Endothelial cell (in vitro differentiated cells): ENCODE measurements around the gene PSMF1. TPM values are rescaled to one million over a fixed set of nuclear protein-coding genes. Genes with fewer than 3 reads are reported as not detected.

Source experiments
- DNase-seq: peaks from one replicate; pipeline ENCODE4 v3.0.0; 2021; ENCODE audit warnings: low spot score
- H3K27ac Mint-ChIP-seq: one replicate; pipeline ENCODE4 v1.8.0; 2021; ENCODE audit warnings: mixed read lengths, inconsistent platforms; ENCODE audit not compliant: unreplicated experiment
- H3K27me3 Mint-ChIP-seq: one replicate; pipeline ENCODE4 v1.8.0; 2021; ENCODE audit warnings: mild to moderate bottlenecking, moderate library complexity, mixed read lengths, inconsistent platforms; ENCODE audit not compliant: unreplicated experiment
- H3K36me3 Mint-ChIP-seq: one replicate; pipeline ENCODE4 v1.8.0; 2021; ENCODE audit warnings: mild to moderate bottlenecking, low read depth, mixed read lengths, inconsistent platforms; ENCODE audit not compliant: unreplicated experiment
- H3K4me1 Mint-ChIP-seq: one replicate; pipeline ENCODE4 v1.8.0; 2021; ENCODE audit warnings: mild to moderate bottlenecking, mixed read lengths, inconsistent platforms; ENCODE audit not compliant: unreplicated experiment
- H3K4me3 Mint-ChIP-seq: one replicate; pipeline ENCODE4 v1.8.0; 2021; ENCODE audit warnings: mild to moderate bottlenecking, mixed read lengths, inconsistent platforms; ENCODE audit not compliant: unreplicated experiment
- H3K9me3 Mint-ChIP-seq: one replicate; pipeline ENCODE4 v1.8.0; 2021; ENCODE audit warnings: mixed read lengths, inconsistent platforms; ENCODE audit not compliant: unreplicated experiment
- total RNA-seq: library from RNA; stranded (reverse); fragmentation: NEBNext Ultra II Directional; extraction: Animal tissue kit (Norgen Biotek cat#: 25700); gene quantifications from one replicate; pipeline ENCODE4 v1.2.1, GENCODE V29; 2021; ENCODE audit not compliant: unreplicated experiment
- TF ChIP-seq, protein P1 (sequence below): fragments of 200-600 bp; sonication (generic); IDR thresholded peaks from one replicate; pipeline ENCODE4 v1.5.0; 2021; ENCODE audit warnings: antibody characterized with exemption; ENCODE audit not compliant: unreplicated experiment

The PSMF1 gene
- total RNA-seq, 1 donor from 2014 or later = 91.7 TPM

DNA sequence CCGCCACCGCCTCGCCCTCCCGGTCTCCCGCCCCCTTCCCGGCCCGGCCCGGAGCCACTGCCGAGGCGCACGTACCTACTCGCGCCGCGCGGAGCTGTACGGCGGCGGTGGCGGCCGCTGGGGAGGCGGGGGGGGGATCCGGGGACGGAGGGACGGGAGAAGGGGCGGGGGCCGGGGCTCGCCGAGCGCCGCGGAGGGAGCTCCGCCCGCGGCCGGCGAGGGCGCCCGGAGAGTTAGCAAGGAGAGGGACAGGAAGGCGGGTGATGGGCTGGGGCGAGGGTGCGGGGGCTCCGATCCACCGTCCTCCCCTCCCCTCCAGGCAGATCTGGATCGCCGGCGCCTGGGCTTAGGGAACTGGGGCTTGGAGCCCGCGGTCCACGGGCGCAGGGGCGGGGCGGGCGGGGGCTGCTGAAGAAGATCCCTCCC is 66.9 kb downstream of the PSMF1 start:
- Mint-ChIP-seq H3K27ac (no peak overlapping the region), H3K4me1 (peaks cover 34% of the 10 kb centered on the region), H3K36me3 (peaks cover 8% of the 10 kb centered on the region), H3K27me3 (peaks cover 18% of the 10 kb centered on the region), H3K4me3 (no peak overlapping the region), H3K9me3 (no peaks in the 10 kb centered on the region)
- DNase-seq = peak; percentile 35
- TF ChIP-seq, protein P1, sequence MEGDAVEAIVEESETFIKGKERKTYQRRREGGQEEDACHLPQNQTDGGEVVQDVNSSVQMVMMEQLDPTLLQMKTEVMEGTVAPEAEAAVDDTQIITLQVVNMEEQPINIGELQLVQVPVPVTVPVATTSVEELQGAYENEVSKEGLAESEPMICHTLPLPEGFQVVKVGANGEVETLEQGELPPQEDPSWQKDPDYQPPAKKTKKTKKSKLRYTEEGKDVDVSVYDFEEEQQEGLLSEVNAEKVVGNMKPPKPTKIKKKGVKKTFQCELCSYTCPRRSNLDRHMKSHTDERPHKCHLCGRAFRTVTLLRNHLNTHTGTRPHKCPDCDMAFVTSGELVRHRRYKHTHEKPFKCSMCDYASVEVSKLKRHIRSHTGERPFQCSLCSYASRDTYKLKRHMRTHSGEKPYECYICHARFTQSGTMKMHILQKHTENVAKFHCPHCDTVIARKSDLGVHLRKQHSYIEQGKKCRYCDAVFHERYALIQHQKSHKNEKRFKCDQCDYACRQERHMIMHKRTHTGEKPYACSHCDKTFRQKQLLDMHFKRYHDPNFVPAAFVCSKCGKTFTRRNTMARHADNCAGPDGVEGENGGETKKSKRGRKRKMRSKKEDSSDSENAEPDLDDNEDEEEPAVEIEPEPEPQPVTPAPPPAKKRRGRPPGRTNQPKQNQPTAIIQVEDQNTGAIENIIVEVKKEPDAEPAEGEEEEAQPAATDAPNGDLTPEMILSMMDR = no peak

DNA sequence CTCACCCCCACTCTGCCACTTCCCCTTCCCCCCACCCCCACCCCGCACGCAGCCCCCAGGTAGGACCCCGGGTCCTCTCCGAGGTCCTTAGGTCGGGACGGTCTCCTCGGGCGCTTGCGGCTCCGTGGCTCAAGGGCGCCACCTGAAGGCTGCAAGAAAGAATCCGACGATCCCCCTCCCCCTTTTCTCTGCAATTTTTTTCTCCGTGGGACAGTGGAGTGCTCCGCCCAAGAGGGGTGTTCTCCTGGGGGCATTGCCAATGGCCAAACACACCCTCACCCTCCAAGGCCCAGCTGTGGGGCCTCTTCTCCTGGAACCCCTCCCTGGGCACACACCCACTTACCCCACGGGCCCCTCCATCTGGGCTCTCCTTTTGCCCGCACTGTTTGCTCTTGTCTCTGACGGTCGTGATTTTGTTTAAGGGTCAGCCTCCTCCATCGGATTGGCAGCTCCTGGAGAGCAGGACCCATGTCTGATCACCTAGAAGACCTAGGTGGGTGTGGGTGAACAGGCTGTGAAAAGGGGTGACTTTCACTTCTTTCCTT is 67.5 kb downstream of the PSMF1 start:
- H3K27ac Mint-ChIP-seq = no peak overlapping the region
- peak; percentile 80 for DNase-seq
- H3K36me3 Mint-ChIP-seq = peaks cover 8% of the 10 kb centered on the region
- TF ChIP-seq, protein P1 = peak; percentile 67
- H3K4me3 Mint-ChIP-seq = peak overlapping the region; percentile 93
- H3K27me3 Mint-ChIP-seq = peaks cover 18% of the 10 kb centered on the region
- H3K9me3 Mint-ChIP-seq = no peaks in the 10 kb centered on the region
- H3K4me1 Mint-ChIP-seq = peaks cover 34% of the 10 kb centered on the region

DNA sequence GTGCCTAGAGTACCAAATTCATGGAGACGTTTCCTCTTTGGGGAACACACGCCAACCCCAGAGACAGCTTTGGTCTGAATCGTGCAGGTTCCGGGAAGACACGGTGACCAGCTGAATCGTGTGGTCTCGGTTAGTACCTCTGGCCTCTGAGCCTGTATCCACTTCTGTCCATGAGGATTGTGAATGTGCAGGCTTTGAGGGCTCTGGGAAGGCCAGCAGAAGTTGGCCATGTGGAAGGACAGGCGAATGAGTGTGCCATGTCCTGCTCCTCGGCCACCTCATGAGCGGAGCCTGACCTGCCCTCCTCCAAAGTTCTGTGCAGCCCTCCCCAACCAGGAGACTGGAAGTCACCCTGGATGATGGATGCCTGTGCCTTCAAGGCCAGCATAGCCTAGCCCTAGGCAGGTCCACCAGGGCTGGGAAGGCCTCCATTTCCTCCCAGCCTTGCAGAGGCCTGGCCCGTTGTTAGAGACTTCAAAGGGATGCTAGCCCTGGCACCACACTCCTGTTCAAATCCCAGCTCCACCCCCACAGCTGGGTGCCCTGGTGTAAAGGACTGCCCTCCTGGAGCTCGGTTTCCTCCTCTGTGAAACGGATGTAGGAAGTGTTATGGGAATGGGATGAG is 68.1 kb downstream of the PSMF1 start:
- H3K27me3 Mint-ChIP-seq = peaks cover 17% of the 10 kb centered on the region
- peak overlapping the region; percentile 93 for H3K4me3 Mint-ChIP-seq
- no peaks in the 10 kb centered on the region for H3K9me3 Mint-ChIP-seq
- H3K27ac Mint-ChIP-seq = no peak overlapping the region
- peaks cover 8% of the 10 kb centered on the region for H3K36me3 Mint-ChIP-seq
- TF ChIP-seq, protein P1 = no peak
- DNase-seq = peak; percentile 43
- H3K4me1 Mint-ChIP-seq = peaks cover 34% of the 10 kb centered on the region

DNA sequence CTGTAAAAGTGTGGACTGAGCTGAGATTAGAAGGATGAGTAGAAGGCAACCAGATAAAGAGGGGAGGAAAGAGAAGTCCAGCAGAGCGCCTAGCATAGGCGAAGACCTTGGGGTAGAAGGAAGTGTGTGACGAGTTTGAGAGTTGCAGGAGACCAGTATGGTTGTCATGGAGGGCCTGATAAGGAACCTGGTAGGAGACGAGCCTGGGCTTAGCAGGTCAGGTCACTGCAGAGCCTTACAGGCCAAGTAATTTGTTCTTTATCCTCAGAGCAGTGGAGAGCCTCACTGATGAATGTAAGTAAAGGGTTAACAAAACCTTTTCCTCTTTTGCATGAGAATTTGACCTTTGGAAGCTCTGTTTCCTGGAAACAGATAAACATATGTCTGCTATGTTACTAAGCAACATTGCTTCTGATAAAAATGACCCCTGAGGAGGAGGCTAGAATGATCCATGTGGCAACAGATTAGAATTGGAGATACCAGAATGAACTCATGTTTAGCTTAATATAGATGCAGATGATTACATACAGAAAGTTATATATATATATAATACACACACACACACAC is 69.3 kb downstream of the PSMF1 start:
- H3K9me3 Mint-ChIP-seq = no peaks in the 10 kb centered on the region
- no peak overlapping the region for H3K4me3 Mint-ChIP-seq
- peaks cover 16% of the 10 kb centered on the region for H3K27me3 Mint-ChIP-seq
- TF ChIP-seq, protein P1 = no peak
- DNase-seq = no peak
- no peak overlapping the region for H3K27ac Mint-ChIP-seq
- peaks cover 8% of the 10 kb centered on the region for H3K36me3 Mint-ChIP-seq
- peaks cover 24% of the 10 kb centered on the region for H3K4me1 Mint-ChIP-seq

DNA sequence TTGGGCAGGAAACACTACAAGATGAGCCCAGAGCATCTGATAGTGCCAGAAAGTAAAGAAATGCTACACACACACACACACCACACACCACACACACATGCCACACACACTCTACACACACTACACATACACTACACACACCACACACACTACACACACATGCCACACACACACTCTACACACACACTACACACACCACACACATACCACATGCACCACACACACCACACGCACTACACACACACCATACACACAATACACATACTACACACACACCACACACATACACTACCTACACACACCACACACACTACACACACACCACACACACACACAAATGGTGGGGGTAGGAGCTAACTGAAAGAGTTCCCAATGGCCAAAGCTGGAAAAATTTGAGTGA is 69.9 kb downstream of the PSMF1 start:
- DNase-seq = no peak
- no peak overlapping the region for H3K4me3 Mint-ChIP-seq
- peaks cover 17% of the 10 kb centered on the region for H3K4me1 Mint-ChIP-seq
- H3K27me3 Mint-ChIP-seq = peaks cover 16% of the 10 kb centered on the region
- H3K36me3 Mint-ChIP-seq = peaks cover 8% of the 10 kb centered on the region
- H3K27ac Mint-ChIP-seq = no peak overlapping the region
- TF ChIP-seq, protein P1 = no peak
- no peaks in the 10 kb centered on the region for H3K9me3 Mint-ChIP-seq
